Measurements from ENCODE around the gene TBX5. TPM values are rescaled to one million over a fixed set of nuclear protein-coding genes. Genes with fewer than 3 reads are reported as not detected.

The TBX5 gene
- total RNA-seq, 1 donor from 2014 or later = 8.4 TPM

DNA sequence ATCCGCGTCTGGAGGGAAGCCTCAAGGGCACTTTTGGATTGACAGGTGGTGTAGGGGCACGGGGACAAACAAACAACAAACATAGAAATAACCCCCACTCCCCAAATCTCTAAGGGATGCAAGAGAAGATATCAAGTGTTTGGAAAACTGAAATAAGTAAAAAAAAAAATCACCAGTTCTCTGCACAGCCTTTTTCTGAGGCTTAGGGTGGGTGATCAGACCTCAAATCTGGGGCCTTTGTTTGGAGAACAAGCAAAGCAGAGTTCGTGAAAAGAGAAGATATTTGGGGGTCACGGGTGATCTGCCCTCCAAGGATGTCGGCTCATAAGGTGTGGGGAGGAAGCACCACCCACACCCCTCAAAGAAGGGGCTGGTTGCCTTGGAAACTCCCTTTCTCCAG lies 10.7 kb downstream of the TBX5 start:
- Mint-ChIP-seq H3K27ac (peak overlapping the region; percentile 34), H3K9me3 (no peaks in the 10 kb centered on the region), H3K4me3 (no peak overlapping the region), H3K4me1 (peaks cover 27% of the 10 kb centered on the region), H3K27me3 (ENCODE audit: low read depth) (peaks cover 98% of the 10 kb centered on the region), H3K36me3 (no peaks in the 10 kb centered on the region)
- DNase-seq (ENCODE audit: low spot score in 2 of 2, unreplicated experiment in 2 of 2) = no peak
- TF ChIP-seq, protein P1, sequence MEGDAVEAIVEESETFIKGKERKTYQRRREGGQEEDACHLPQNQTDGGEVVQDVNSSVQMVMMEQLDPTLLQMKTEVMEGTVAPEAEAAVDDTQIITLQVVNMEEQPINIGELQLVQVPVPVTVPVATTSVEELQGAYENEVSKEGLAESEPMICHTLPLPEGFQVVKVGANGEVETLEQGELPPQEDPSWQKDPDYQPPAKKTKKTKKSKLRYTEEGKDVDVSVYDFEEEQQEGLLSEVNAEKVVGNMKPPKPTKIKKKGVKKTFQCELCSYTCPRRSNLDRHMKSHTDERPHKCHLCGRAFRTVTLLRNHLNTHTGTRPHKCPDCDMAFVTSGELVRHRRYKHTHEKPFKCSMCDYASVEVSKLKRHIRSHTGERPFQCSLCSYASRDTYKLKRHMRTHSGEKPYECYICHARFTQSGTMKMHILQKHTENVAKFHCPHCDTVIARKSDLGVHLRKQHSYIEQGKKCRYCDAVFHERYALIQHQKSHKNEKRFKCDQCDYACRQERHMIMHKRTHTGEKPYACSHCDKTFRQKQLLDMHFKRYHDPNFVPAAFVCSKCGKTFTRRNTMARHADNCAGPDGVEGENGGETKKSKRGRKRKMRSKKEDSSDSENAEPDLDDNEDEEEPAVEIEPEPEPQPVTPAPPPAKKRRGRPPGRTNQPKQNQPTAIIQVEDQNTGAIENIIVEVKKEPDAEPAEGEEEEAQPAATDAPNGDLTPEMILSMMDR (IDR thresholded peaks at IDR 0.05; ENCODE audit: unreplicated experiment) = no peak

DNA sequence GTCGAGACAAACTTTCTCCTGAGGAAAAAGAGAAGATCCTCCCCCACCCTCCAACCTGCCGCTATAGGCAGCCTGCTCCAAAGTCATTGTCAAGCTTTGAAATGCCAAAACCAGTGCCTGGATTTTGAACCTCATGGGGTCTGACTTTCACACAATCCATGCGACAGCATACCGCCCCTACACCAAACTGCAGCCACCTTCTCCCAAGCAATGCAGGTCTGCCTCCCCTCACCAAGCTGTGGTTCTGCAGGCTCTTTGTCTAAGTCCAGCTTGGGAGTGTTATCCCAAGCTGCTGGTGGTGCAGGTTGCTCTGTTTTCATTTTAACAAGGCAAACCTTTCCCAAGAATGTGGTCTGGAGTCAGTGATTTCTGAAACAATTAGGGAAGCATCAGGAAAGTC lies 12.4 kb downstream of the TBX5 start:
- peaks cover 16% of the 10 kb centered on the region for H3K4me1 Mint-ChIP-seq
- H3K9me3 Mint-ChIP-seq = no peaks in the 10 kb centered on the region
- H3K4me3 Mint-ChIP-seq = no peak overlapping the region
- DNase-seq (ENCODE audit: low spot score in 2 of 2, unreplicated experiment in 2 of 2) = no peak
- H3K36me3 Mint-ChIP-seq = peaks cover 1% of the 10 kb centered on the region
- H3K27ac Mint-ChIP-seq = no peak overlapping the region
- H3K27me3 Mint-ChIP-seq (ENCODE audit: low read depth) = peaks cover 90% of the 10 kb centered on the region
- TF ChIP-seq, protein P1 (IDR thresholded peaks at IDR 0.05; ENCODE audit: unreplicated experiment) = no peak

DNA sequence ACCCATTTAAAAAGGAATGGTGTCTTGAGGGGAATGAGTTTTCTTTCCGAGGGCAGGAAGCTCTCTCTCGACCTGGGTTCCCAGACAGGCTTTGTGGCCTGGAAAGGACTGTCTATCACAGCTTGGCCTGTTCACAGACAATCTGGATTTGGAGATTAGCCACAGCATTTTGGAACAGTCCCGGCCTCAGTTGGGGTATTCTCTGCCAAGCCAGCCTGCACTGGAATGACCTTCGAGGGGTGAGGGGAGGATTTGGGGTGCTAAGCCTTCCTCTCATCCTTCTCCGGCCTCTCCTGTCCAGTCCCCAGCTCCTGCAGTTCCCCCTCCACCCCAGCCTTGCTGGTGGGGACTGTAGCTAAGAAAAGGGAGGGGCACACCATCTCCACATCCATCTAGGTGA lies 13.0 kb downstream of the TBX5 start:
- peaks cover 84% of the 10 kb centered on the region for H3K27me3 Mint-ChIP-seq (ENCODE audit: low read depth)
- no peak for DNase-seq (ENCODE audit: low spot score in 2 of 2, unreplicated experiment in 2 of 2)
- TF ChIP-seq, protein P1 (IDR thresholded peaks at IDR 0.05; ENCODE audit: unreplicated experiment) = no peak
- H3K27ac Mint-ChIP-seq = no peak overlapping the region
- peaks cover 1% of the 10 kb centered on the region for H3K36me3 Mint-ChIP-seq
- peaks cover 13% of the 10 kb centered on the region for H3K4me1 Mint-ChIP-seq
- H3K4me3 Mint-ChIP-seq = no peak overlapping the region
- H3K9me3 Mint-ChIP-seq = no peaks in the 10 kb centered on the region

DNA sequence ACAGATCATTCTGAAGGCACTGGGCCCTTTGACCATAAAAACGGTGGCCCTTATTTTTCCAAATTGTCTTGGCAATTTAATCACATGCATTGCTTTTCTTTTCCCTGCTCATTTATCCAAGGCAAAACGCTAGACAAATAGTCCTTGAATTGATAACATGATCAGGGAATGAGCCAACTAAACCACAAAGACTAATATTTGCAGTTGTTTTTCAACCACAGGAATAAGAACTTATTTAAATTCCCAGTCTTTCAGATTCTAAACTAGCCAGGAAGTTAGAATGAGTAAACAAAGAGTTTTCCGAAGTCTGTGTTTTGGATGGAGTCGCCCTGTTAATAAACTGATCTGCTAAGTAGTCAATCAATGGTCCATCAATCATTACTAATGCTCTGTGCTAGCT lies 14.9 kb downstream of the TBX5 start:
- no peak overlapping the region for H3K4me3 Mint-ChIP-seq
- peaks cover 75% of the 10 kb centered on the region for H3K27me3 Mint-ChIP-seq (ENCODE audit: low read depth)
- no peaks in the 10 kb centered on the region for H3K9me3 Mint-ChIP-seq
- H3K36me3 Mint-ChIP-seq = peaks cover 1% of the 10 kb centered on the region
- no peak for DNase-seq (ENCODE audit: low spot score in 2 of 2, unreplicated experiment in 2 of 2)
- H3K27ac Mint-ChIP-seq = no peak overlapping the region
- TF ChIP-seq, protein P1 (IDR thresholded peaks at IDR 0.05; ENCODE audit: unreplicated experiment) = no peak
- peaks cover 11% of the 10 kb centered on the region for H3K4me1 Mint-ChIP-seq

DNA sequence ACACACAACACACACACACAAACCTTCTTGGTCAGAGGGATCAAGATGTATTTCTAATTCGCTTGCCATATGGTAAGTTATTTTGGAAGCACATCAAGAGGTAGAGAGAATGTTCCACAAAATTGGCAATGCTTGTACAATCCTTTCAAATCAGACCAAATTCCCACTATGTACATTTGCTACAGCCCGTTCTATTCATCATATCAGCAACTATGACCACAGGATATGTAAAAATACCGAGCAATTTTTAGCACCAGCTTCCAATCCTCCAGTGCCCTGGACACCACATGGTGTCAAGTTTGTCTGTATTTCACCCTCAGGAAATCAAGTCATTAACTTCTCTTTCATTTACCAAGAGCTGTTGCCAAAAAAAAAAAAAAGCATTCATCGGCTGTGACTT lies 21.2 kb downstream of the TBX5 start:
- Mint-ChIP-seq H3K4me3 (no peak overlapping the region), H3K9me3 (no peaks in the 10 kb centered on the region), H3K4me1 (no peaks in the 10 kb centered on the region), H3K27me3 (ENCODE audit: low read depth) (peaks cover 63% of the 10 kb centered on the region), H3K27ac (no peak overlapping the region), H3K36me3 (no peaks in the 10 kb centered on the region)
- DNase-seq (ENCODE audit: low spot score in 2 of 2, unreplicated experiment in 2 of 2) = no peak
- TF ChIP-seq, protein P1 (IDR thresholded peaks at IDR 0.05; ENCODE audit: unreplicated experiment) = no peak

DNA sequence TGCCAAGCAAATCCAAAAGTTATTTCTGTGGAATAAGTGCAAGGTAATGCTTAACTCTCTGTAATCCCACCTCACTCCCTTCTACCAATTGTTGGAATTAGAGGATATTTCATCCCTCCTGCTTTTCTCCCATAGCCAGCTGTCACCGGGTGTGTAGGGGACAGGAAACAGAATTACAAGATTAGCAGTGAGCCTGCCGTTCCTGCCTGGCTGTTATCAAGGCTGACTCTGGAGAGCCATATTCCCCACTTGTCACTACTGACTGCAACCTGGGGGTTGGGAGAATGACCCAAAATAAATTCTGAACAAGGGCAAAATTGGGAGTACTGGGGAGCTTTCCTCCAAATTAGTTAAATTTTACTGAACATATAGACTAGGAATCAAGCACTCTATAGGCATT lies 24.8 kb downstream of the TBX5 start:
- H3K4me3 Mint-ChIP-seq = no peak overlapping the region
- no peaks in the 10 kb centered on the region for H3K9me3 Mint-ChIP-seq
- H3K36me3 Mint-ChIP-seq = no peaks in the 10 kb centered on the region
- peaks cover 84% of the 10 kb centered on the region for H3K27me3 Mint-ChIP-seq (ENCODE audit: low read depth)
- no peak for DNase-seq (ENCODE audit: low spot score in 2 of 2, unreplicated experiment in 2 of 2)
- H3K4me1 Mint-ChIP-seq = no peaks in the 10 kb centered on the region
- no peak overlapping the region for H3K27ac Mint-ChIP-seq
- TF ChIP-seq, protein P1 (IDR thresholded peaks at IDR 0.05; ENCODE audit: unreplicated experiment) = no peak
